LNCAP (cell line): Measurements from ENCODE around the gene RPL13.

Experiments
- TF ChIP-seq, protein P1 (sequence below): fragments of 450-650 bp; IDR thresholded peaks from 2 replicates; pipeline ENCODE4 v1.5.1; 2017; ENCODE audit warnings: mild to moderate bottlenecking

Gene RPL13

GRCh38 chr16:89537549-89537925 is 22.9 kb upstream of the RPL13 start:
- TF ChIP-seq, protein P1, sequence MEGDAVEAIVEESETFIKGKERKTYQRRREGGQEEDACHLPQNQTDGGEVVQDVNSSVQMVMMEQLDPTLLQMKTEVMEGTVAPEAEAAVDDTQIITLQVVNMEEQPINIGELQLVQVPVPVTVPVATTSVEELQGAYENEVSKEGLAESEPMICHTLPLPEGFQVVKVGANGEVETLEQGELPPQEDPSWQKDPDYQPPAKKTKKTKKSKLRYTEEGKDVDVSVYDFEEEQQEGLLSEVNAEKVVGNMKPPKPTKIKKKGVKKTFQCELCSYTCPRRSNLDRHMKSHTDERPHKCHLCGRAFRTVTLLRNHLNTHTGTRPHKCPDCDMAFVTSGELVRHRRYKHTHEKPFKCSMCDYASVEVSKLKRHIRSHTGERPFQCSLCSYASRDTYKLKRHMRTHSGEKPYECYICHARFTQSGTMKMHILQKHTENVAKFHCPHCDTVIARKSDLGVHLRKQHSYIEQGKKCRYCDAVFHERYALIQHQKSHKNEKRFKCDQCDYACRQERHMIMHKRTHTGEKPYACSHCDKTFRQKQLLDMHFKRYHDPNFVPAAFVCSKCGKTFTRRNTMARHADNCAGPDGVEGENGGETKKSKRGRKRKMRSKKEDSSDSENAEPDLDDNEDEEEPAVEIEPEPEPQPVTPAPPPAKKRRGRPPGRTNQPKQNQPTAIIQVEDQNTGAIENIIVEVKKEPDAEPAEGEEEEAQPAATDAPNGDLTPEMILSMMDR: no peak

DNA sequence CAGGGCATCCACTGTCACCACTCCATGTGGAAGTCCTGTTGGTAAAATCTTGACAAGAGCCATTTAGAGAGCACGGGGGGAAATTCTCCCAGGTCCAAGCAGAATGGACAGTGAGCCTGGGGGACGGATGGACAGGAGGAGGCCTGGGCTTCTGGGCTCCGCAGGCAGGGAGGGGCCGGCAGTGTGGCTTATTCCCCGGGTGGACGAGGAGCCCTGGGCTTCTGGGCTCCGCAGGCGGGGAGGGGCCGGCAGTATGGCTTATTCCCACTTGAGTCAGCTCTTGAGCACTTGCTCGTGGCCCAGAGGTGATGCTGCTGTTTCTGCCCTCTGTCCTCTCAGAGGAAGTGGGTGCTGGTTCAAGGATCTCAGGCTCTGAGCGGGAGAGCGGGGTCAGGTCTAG is 22.2 kb upstream of the RPL13 start:
- TF ChIP-seq, protein P1: no peak

GRCh38 chr16:89540557-89540956 is 19.9 kb upstream of the RPL13 start:
- TF ChIP-seq, protein P1: no peak

GRCh38 chr16:89541792-89542191 is 18.7 kb upstream of the RPL13 start:
- TF ChIP-seq, protein P1: no peak

DNA sequence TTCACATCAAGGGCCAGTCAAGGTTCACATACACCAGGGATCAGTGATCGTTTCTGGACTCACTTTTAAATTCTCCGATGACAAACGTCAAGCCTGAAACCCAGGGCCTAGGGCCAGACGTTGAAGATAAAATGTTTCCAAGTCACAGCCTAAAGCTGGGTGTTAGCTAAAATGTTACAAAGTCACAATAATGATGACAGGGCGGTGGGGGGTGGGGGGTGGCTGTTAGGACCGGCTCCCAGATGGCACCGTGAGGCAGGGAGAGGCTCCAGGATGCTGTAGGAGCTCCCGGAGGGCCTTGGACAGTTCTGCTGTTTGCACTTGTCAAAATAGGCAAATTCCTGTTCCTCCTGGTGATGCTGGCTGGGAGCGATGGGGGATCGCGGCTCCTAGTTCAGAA is 16.4 kb upstream of the RPL13 start:
- TF ChIP-seq, protein P1: no peak

DNA sequence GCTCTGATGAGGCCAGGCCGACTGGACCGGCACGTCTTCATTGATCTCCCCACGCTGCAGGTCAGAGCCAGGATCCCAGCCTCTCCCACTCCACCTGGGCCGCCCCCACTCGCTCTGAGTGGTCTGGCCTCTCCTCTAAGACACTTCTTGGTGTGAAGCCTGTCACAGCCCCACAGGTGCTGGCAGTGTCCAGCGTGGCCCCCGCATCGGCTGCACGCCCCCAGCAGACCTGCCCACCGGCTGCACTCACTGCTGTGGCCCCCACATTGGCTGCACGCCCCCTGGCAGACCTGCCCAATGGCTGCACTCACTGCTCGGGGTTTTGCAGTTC is 15.8 kb upstream of the RPL13 start:
- TF ChIP-seq, protein P1: no peak

DNA sequence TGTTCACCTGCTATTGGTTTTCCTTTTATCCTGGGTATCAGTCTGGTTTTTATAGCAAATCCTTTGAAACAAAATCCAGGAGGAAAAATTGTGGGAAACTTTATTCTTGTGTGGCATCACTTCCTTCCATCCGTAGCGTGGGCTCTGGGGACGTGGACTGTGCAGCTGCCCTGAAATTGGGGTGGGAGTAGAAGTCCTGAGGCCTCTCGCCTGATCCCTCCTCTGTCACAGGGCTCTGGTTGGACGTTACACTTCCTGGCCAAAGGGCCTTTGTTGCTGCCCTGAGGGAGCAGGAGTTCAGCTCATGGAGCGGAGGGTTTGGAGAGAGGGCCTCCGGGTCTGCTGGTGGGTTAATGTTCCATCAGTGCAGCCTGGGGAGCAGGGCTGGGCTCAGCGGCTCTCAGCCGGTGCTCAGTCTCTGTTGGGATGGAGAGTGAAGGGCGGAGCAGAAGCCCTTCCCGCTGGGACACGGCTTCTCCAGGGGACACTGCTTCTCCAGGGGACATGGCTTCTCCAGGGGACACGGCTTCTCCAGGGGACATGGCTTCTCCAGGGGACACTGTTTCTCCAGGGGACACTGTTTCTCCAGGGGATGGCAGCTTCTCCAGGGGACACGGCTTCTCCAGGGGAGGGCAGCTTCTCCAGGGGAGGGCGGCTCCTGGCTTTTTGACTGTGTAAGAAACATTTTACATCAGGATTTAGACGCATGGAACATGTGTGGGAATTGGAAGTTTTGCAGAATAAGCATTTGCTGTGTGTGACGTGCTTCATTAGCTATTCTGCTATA is 15.2 kb upstream of the RPL13 start:
- TF ChIP-seq, protein P1: no peak
